Cerebellar cortex (tissue), 1 donor: ENCODE results near the gene DTX1.

Experiments used
- DNase-seq: peaks from one replicate; pipeline ENCODE4 v3.0.0-alpha.2; 2015; ENCODE audit warnings: low spot score

The DTX1 gene

GRCh38 chr12:113095405-113095804, 38.9 kb downstream of the DTX1 start:
- no peak for DNase-seq

DNA sequence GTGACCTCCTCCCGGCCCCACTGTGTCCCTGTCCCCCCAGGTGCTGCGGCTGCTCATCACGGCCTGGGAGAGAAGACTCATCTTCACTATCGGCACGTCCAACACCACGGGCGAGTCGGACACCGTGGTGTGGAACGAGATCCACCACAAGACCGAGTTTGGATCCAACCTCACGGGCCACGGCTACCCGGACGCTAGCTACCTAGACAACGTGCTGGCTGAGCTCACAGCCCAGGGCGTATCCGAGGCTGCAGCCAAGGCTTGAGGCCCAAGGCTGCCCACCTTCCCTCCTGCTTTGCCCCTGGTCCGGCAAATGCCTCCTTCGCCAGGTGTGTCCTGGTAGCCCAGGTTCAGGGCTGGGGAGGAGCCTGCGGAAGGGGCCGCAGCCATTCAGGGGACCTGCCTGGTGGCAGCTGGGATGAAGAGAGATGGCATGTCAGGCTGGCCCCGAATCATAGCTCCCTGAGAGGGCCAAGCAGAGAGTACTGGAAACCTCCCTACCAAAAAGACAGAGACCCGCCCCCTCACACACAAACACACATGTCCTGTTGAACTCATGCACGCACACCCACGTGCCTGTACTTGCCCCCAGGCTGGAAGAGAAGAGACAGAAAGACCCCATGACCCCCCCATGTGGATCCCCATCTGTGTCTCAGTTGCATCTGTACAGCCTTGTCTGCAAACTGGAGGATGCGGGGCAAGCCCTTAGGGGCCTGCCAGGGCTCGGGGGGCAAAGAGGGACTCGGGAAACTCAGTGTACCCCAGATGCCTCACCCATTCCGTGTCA, 40.3 kb downstream of the DTX1 start:
- no peak for DNase-seq

DNA sequence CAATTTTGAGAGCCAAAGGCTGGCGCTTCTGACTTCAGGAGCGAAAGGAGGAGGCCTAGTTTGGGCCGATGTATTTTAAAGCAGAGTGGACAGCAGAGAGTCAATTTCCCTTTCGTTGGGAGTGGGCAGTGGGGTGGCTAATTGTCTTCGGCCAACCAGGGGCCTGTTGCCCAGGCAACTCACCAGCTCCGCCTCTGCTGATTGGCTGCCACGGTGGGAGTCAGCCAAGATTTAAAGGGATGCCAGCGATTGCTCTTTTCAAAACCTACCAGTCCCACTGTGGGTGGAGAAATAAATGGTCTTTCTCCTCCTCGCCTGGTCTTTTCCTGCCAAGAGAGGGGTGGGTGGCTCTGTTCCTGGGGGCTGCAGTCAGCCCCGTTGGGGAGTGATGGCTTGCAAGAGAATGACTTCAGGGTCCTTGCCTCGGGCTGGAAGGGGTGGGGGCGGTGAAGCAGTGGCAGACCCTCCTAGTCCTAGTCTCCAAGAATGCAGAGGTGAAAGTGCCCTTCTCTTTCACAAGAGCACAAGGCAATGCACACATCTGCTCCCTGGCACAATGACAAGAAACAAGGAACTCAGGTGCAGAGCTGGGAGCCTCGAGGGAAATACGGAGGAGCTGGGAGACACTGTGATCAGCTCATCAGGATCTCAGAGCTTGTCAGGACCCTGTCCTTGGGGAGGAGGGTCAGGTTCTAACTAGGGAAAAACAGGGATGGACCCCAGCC, 41.3 kb downstream of the DTX1 start:
- DNase-seq = peak; percentile 92

GRCh38 chr12:113098441-113099028, 42.0 kb downstream of the DTX1 start:
- peak; percentile 85 for DNase-seq

DNA sequence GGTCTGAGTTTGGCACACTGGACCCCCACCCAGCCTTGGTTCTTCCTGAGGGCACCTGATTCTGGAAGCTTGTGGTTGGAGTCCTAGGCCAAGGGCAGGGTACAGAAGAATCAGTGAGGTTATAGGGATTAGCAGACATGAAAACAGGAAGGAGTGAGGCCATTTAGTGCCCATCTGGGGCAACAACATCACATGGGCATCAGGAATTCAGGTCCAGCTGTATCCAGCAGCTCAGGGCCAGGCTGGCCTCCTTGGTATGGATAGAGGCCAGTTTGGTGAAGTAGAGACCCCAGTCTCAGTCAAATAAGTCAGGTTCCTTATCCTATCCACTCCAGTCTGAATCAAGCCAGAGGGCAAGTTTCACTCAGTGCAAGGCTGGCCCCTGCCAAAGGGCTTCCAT, 42.8 kb downstream of the DTX1 start:
- no peak for DNase-seq

DNA sequence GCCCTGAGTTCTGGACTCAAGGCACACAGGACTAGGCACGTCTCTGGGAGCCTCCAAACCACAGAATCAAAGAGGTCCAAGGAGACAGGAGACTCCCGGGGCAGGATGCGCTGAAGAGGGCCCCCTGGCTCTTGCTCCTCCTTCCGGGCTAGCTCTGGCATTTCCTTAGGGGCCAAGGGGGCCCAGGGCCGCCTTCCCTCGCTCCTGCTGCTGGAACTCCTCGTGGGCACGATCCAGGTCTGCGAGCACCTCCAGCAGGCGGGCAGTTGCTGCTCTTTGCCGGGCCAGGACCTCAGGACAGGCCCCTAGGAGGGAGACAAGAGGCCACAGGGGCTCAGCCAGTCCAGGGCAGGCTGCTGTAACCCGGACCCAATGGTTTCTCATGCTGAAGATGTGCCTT, 43.2 kb downstream of the DTX1 start:
- no peak for DNase-seq

DNA sequence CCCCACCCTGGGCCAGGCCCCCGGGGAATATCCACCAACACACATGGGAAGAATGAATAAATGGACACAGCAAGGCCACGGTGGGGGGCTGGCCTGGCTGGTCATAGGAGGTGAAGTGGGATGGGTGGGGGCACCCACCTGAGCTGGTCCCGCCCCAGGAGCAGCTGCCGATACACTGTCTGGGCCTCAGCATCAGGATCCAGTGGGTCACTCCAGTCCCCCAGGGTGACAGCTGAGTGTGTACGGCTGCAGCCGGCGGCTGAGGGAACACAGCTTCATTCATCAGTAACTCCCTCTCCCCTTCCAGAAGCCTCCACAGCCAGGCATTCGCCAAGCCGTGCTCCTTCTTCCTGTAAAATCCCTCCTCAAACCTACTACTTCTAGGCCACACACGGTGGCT, 45.2 kb downstream of the DTX1 start:
- DNase-seq = no peak

GRCh38 chr12:113102811-113103210, 46.3 kb downstream of the DTX1 start:
- no peak for DNase-seq

- DNase-seq = peak; percentile 13
Measured at GRCh38 chr12:113103756-113104450, 47.4 kb downstream of the DTX1 start.

GRCh38 chr12:113104953-113105510, 48.5 kb downstream of the DTX1 start:
- DNase-seq = no peak

DNA sequence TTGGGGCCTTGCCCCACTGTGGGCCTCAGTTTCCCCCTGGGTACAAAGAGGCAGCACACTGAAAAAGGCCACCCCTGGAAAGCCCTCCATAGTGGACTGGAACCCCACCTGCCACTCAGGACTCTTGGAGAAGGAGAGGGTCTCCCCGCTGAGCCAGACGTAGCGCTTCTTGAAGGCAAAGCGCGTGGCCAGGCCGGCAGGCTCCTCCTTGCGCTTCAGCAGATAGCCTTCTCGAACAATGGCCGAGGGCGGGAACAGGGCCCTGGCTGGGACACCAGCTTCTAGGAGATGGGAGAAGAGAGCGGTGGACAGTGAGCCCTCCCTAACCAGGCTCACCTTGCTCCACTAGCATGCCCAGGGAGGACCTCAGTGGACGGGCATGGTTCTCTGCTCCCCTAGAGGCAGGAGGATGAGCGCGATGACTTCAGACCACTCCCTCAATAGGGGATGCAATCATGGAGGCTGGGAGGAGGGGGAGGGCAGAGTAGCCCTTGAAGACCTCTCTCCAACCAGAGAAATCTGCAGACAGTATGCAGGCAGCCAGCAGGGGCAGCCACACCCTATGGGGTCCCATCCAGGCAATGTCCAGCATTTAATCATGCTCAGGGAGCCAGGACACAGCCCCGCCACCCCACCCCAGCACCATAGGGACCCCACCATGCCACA, 49.2 kb downstream of the DTX1 start:
- no peak for DNase-seq

DNA sequence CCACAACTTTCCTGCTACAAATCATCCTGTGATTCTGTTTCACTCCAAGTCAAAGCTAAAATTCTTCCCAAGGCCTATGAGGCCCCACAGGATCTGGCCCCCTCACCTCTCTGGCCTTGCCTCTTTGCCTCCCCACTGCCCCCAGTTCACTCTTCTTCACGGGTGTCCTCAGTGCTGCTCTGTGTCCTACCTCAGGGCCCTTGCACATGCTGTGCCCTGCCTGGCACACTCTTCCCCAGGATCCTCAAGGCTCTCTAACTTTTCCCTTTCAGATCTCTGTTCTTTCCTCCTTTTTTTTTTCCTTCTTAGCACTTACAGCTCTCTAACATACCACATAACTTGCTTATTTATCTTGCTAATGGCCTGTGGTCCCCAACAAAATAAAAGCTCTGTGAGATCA, 49.8 kb downstream of the DTX1 start:
- no peak for DNase-seq

- DNase-seq = no peak
Measured at GRCh38 chr12:113108308-113108707, 51.8 kb downstream of the DTX1 start.

DNA sequence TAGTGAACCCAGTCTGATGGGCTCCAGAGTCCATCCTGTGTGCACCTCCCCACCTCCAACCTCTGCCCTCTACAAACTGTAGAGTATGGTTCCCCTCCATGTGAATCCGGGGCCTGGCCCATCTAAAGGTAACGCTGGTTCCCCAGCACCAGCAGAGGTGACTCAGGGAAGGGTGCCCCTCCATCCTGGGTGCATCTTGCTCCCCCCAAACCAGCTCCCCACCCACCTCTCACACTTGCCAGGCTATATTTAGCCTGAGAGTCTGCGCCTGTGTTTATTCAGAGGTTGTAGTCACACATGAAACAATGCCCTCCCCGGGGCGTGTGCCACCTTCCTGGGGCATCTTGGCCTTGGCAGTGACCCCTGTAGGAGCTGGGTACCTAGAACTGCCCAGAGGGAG, 52.8 kb downstream of the DTX1 start:
- DNase-seq = no peak

DNA sequence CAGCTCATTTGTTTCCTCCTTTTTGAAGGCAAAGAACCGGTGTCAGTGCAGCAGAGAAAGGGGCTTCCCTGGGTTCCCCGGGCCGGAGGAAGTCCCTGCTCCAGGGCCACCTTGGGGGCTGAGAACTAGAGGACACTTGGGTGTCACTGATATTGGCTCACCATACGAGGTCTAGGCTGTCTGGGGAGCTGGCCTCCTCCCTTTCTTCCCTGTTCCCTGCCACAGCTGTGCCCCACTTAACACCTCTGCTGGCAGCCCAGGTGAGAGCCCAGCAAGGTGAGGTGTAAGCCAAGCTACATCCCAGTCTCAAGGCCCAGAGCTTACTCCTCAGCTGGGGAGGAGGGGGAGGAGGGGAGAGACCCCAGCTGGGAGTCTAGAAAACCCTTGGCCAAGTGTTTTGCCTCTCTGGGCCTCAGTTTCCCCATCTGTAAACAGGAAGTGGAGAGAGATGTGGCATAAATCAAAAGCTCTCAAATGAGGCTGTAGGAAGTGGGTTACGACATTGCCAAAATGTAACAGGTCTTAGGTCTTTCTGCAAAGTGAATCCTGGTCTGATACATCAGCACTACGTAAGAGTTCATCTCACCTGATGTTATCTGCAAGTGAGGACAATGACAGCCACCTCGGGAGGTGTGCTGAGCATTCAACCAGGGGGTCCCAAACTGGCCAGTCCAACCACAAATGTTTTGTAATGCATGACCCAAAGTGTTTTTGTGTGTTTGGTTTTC, 53.5 kb downstream of the DTX1 start:
- DNase-seq = no peak

DNA sequence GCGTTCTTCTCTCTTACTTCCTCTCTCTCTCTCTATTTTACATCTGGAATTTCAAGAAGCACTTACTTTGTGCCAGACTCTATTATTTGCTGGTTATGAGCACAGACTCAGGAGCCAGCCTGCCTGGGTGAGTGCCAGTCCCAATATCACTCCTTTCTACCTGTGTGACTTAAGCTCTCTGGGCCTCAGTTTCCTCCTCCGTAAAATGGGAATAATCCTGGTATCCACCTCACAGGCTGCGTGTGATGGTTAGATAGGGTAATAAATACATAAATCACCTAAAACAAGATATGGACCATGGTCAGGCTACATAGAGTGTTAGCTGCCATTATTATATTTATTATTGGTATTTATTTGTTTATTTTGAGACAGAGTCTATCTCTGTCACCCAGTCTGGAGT, 54.7 kb downstream of the DTX1 start:
- no peak for DNase-seq

- no peak for DNase-seq
Measured at GRCh38 chr12:113112043-113112899, 55.7 kb downstream of the DTX1 start.

GRCh38 chr12:113113397-113113796, 56.9 kb downstream of the DTX1 start:
- no peak for DNase-seq

DNA sequence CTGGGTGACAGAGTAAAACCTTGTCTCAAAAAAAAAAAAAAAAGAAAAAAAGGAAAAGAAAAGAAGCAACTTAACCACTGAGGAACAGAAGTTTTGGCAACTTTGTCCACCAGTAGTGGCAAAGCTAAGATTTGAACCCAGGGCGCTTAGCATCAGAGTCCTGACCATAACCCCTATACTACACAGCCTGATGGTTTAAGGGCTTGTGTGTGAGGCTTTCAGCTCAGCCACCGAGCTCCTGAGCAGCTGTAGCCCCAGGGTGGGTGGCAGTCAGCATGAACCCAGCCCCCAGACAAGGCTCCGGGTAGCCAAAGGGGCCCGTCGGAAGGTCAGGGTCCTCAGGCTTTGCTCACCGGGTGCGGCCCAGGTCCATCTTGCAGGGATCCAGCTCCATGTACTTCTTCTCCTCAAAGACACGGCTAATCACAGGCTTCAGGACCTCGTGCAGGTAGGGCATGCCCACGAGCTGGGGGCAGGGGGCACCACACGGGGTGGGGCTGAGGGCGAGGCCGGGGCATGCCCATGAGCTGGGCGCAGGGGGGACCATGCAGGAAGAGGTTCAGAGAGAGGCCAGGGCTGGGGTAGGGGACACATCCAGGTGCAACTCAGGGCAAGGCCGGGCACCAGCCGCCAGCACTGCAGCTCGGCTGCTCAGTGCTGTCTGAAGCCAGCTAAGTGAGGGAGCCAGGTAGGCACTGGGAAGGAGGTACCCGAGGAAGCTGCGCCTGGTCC, 58.1 kb downstream of the DTX1 start:
- no peak for DNase-seq
